Neuronal stem cell (in vitro differentiated cells): Measurements from ENCODE around the gene NDUFAF5.

Experiments used
- DNase-seq: peaks from one replicate; pipeline ENCODE4 v3.0.0-alpha.2; 2013; ENCODE audit warnings: low spot score
- H2AFZ ChIP-seq: one replicate; pipeline ENCODE4 v1.6.1; 2013; ENCODE audit warnings: mild to moderate bottlenecking, low read length, inconsistent platforms
- H2AK5ac ChIP-seq: 2 replicates; pipeline ENCODE4 v1.6.1; 2013; ENCODE audit warnings: low read depth, mild to moderate bottlenecking, inconsistent platforms, low read length, moderate library complexity, mixed read lengths
- H2BK120ac ChIP-seq: 2 replicates; pipeline ENCODE4 v1.6.1; 2013; ENCODE audit warnings: low read depth, mild to moderate bottlenecking, inconsistent platforms, low read length, moderate library complexity, mixed read lengths
- H2BK12ac ChIP-seq: one replicate; pipeline ENCODE4 v1.6.1; 2013; ENCODE audit warnings: low read length, inconsistent platforms
- H2BK15ac ChIP-seq: 2 replicates; pipeline ENCODE4 v1.6.1; 2013; ENCODE audit warnings: mild to moderate bottlenecking, low read length, inconsistent platforms, mixed read lengths
- H2BK5ac ChIP-seq: one replicate; pipeline ENCODE4 v1.6.1; 2013; ENCODE audit warnings: inconsistent platforms, mild to moderate bottlenecking, low read length, moderate library complexity
- H3K14ac ChIP-seq: one replicate; pipeline ENCODE4 v1.6.1; 2013; ENCODE audit warnings: low read length, inconsistent platforms
- H3K18ac ChIP-seq: 2 replicates; pipeline ENCODE4 v1.6.1; 2013; ENCODE audit warnings: low read length, inconsistent platforms
- H3K23ac ChIP-seq: 2 replicates; pipeline ENCODE4 v1.6.1; 2013; ENCODE audit warnings: low read depth, mild to moderate bottlenecking, mixed read lengths, low read length, inconsistent platforms; ENCODE audit not compliant: poor library complexity
- H3K27ac ChIP-seq: replicated peaks from 3 replicates; pipeline ENCODE4 v1.5.1; 2013; ENCODE audit warnings: low read length, inconsistent platforms
- H3K27me3 ChIP-seq, 3 experiments: 2 replicates each; pipeline ENCODE4 v1.6.1; 2013; ENCODE audit warnings: low read length in 3 of 3, mild to moderate bottlenecking in 2 of 3, inconsistent platforms in 1 of 3, low read depth in 1 of 3, mixed read lengths in 1 of 3, moderate library complexity in 1 of 3; ENCODE audit not compliant: control insufficient read depth in 3 of 3, insufficient read depth in 3 of 3
- H3K36me3 ChIP-seq, 2 donors: replicated peaks in 1 of 2; 2 replicates each; pipeline ENCODE4 v1.6.1; 2013; ENCODE audit warnings: low read length in 2 of 2; ENCODE audit not compliant: control insufficient read depth in 2 of 2, insufficient read depth in 2 of 2
- H3K4ac ChIP-seq: 2 replicates; pipeline ENCODE4 v1.6.1; 2013; ENCODE audit warnings: inconsistent platforms, mild to moderate bottlenecking, low read length, moderate library complexity
- H3K4me1 ChIP-seq, 2 donors: 1 replicate in 1 of 2; 2 replicates in 1 of 2; pipeline ENCODE4 v1.6.1; 2013; ENCODE audit warnings: low read length in 2 of 2, low read depth in 1 of 2; ENCODE audit not compliant: control insufficient read depth in 2 of 2, insufficient read depth in 1 of 2
- H3K4me2 ChIP-seq: one replicate; pipeline ENCODE4 v1.6.1; 2013; ENCODE audit warnings: mild to moderate bottlenecking, low read length, inconsistent platforms; ENCODE audit not compliant: insufficient read depth, poor library complexity, severe bottlenecking
- H3K4me3 ChIP-seq, 2 donors: 2 replicates each; pipeline ENCODE4 v1.5.1; 2013; ENCODE audit warnings: low read length in 2 of 2, mild to moderate bottlenecking in 2 of 2, inconsistent platforms in 1 of 2, moderate library complexity in 1 of 2
- H3K79me1 ChIP-seq: one replicate; pipeline ENCODE4 v1.6.1; 2013; ENCODE audit warnings: low read depth, mild to moderate bottlenecking, inconsistent platforms, low read length, moderate library complexity
- H3K9ac ChIP-seq: one replicate; pipeline ENCODE4 v1.6.1; 2013; ENCODE audit warnings: mild to moderate bottlenecking, low read depth, low read length, inconsistent platforms; ENCODE audit not compliant: poor library complexity
- H3K9me3 ChIP-seq, 2 donors: replicated peaks in 1 of 2; 2 replicates each; pipeline versions ENCODE3 to v1.6.1; 2013; ENCODE audit warnings: low read length in 2 of 2, mild to moderate bottlenecking in 2 of 2, inconsistent platforms in 1 of 2, low read depth in 1 of 2, mixed read lengths in 1 of 2, moderate library complexity in 1 of 2; ENCODE audit not compliant: control insufficient read depth in 2 of 2, insufficient read depth in 1 of 2
- H4K8ac ChIP-seq: one replicate; pipeline ENCODE4 v1.6.1; 2013; ENCODE audit warnings: low read depth, mild to moderate bottlenecking, inconsistent platforms, low read length, moderate library complexity
- H4K91ac ChIP-seq: one replicate; pipeline ENCODE4 v1.6.1; 2013; ENCODE audit warnings: low read length, low read depth, mild to moderate bottlenecking, inconsistent platforms; ENCODE audit not compliant: poor library complexity
- WGBS, 2 donors: extraction: QIAGEN DNeasy Blood & Tissue Kit; methylation state at CpG; one replicate each; pipeline ENCODE4 v1.1.7; 2013; ENCODE audit warnings: missing lambda C conversion rate in 2 of 2, mixed read lengths in 1 of 2; ENCODE audit not compliant: insufficient read length in 2 of 2, insufficient replicate concordance in 1 of 2; ENCODE audit errors: extremely low coverage in 2 of 2; 5-methylcytosine and 5-hydroxymethylcytosine counted together

Gene NDUFAF5

DNA sequence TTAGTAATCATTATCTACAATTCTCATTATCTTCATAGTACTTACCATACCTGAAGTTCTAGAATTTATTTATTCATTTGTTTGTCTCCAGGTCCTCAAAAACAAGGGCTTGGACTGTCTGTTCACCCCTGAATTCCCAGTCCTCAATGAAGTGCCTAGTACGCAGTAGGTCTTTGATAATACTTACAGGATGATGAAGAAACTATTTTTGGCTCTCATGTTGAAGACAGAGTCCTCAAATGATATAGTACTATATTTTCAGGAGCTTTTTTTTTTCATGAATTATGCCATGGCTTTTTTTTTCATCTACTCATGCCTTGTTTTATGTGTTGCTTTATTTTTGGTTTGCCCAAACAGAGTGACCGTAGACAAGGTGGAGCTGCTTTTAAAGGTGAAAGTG lies 66.5 kb downstream of the NDUFAF5 start:
- Histone ChIP-seq H2BK120ac (no peak overlapping the region), H3K36me3 (no peaks in the 10 kb centered on the region), H2BK5ac (no peak overlapping the region), H3K27ac (no peak overlapping the region), H2AFZ (no peak overlapping the region), H2BK15ac (no peak overlapping the region), H3K9ac (no peak overlapping the region), H3K79me1 (no peaks in the 10 kb centered on the region), H4K91ac (no peak overlapping the region), H3K23ac (no peak overlapping the region), H4K8ac (no peak overlapping the region), H3K4me2 (no peak overlapping the region), H3K27me3 (no peaks in the 10 kb centered on the region), H2AK5ac (no peak overlapping the region), H3K18ac (no peak overlapping the region), H3K14ac (no peak overlapping the region), H3K4me1 (peaks cover 0 to 2% of the 10 kb centered on the region in 2 donors), H2BK12ac (no peak overlapping the region), H3K9me3 (no peaks in the 10 kb centered on the region), H3K4ac (no peak overlapping the region), H3K4me3 (no peak overlapping the region)
- WGBS, 2 donors = no CpG with 5 or more reads among the region's 2 CpGs
- DNase-seq = no peak

DNA sequence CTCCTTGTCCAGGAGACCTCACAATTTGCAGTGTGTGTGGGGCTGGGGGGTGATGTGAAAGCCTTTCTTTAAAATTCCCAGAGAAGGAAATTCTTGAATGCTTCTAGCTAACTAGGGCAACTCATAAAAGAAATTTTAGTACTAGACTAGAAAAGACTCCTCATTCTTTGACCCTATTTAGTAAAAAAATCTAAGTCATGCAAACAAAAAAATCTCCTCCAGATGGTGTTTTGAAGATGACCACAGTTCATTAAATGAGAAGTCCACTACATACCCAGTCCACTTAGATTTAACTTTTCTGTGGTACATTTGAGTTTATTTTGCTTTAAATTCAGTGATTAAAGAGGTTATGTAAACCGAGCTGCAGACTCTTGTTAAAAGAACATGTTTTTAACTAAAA lies 67.5 kb downstream of the NDUFAF5 start:
- DNase-seq = no peak
- Histone ChIP-seq H3K4me2 (no peak overlapping the region), H3K14ac (no peak overlapping the region), H3K27me3 (no peaks in the 10 kb centered on the region), H2BK15ac (no peak overlapping the region), H3K4me1 (peaks cover 0 to 2% of the 10 kb centered on the region in 2 donors), H2BK5ac (no peak overlapping the region), H3K4me3 (no peak overlapping the region), H3K27ac (no peak overlapping the region), H3K9me3 (no peaks in the 10 kb centered on the region), H4K91ac (no peak overlapping the region), H2BK12ac (no peak overlapping the region), H2BK120ac (no peak overlapping the region), H3K9ac (no peak overlapping the region), H4K8ac (no peak overlapping the region), H3K79me1 (no peaks in the 10 kb centered on the region), H3K18ac (no peak overlapping the region), H2AFZ (no peak overlapping the region), H3K4ac (no peak overlapping the region), H2AK5ac (no peak overlapping the region), H3K36me3 (no peaks in the 10 kb centered on the region), H3K23ac (no peak overlapping the region)
- WGBS, 2 donors = no CpG with 5 or more reads among the region's 1 CpG

DNA sequence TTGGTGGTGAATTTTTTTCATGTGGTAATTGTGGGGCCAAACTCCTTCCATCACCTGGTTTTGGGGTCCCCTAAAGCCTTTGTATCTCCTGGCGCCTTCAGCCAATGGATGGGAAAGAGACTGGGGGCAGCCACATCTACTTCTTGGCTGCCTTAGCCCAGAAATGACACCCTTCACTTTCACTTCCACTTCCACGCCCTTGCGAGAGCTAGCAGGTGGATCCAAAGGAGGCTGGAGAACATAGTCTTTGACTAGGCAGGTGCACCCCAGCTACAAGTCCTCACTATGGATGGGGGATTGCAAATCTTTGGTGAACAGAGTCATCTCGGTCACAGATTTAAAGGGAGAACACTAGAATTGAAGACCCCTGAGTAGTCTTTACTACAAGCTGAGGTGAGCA lies 70.8 kb downstream of the NDUFAF5 start:
- no peak overlapping the region for H3K18ac ChIP-seq
- H2AK5ac ChIP-seq = no peak overlapping the region
- H2BK12ac ChIP-seq = no peak overlapping the region
- no peaks in the 10 kb centered on the region for H3K9me3 ChIP-seq
- no peak overlapping the region for H3K27ac ChIP-seq
- H3K36me3 ChIP-seq = no peaks in the 10 kb centered on the region
- H3K4ac ChIP-seq = no peak overlapping the region
- no peak overlapping the region for H3K4me3 ChIP-seq
- H3K27me3 ChIP-seq = no peaks in the 10 kb centered on the region
- WGBS, 2 donors = no CpG with 5 or more reads among the region's 4 CpGs
- no peak overlapping the region for H4K91ac ChIP-seq
- H4K8ac ChIP-seq = no peak overlapping the region
- no peak for DNase-seq
- H3K9ac ChIP-seq = no peak overlapping the region
- no peak overlapping the region for H2BK120ac ChIP-seq
- no peak overlapping the region for H2BK15ac ChIP-seq
- no peak overlapping the region for H2AFZ ChIP-seq
- no peak overlapping the region for H3K4me2 ChIP-seq
- H3K79me1 ChIP-seq = no peaks in the 10 kb centered on the region
- no peak overlapping the region for H3K14ac ChIP-seq
- peaks cover 0 to 2% of the 10 kb centered on the region in 2 donors for H3K4me1 ChIP-seq
- H2BK5ac ChIP-seq = no peak overlapping the region
- H3K23ac ChIP-seq = no peak overlapping the region

DNA sequence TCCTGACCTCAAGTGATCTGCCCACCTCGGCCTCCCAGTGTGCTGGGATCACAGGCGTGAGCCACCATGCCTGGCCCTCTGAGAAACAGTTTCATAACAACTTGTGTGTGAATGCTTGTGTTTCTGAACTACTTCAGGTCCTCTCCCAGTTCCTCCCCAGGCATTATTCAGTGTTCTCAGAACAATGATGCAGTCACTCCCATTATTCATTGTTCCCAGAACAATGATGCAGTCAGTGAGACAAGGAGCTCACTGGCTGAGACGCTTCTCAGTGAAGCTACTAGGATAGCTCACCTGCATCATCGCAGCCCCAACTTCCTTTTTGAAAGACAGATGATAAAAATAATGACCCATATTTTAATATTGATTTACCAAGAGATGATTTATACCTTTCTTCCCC lies 71.5 kb downstream of the NDUFAF5 start:
- no peak overlapping the region for H2BK12ac ChIP-seq
- H4K91ac ChIP-seq = no peak overlapping the region
- no peak overlapping the region for H3K4me3 ChIP-seq
- H3K14ac ChIP-seq = no peak overlapping the region
- H3K79me1 ChIP-seq = no peaks in the 10 kb centered on the region
- no peak overlapping the region for H2AFZ ChIP-seq
- no peak overlapping the region for H3K4ac ChIP-seq
- no peak for DNase-seq
- H2AK5ac ChIP-seq = no peak overlapping the region
- H3K23ac ChIP-seq = no peak overlapping the region
- peaks cover 0 to 2% of the 10 kb centered on the region in 2 donors for H3K4me1 ChIP-seq
- no peak overlapping the region for H3K27ac ChIP-seq
- no peak overlapping the region for H4K8ac ChIP-seq
- no peak overlapping the region for H2BK15ac ChIP-seq
- H3K9me3 ChIP-seq = no peaks in the 10 kb centered on the region
- no peak overlapping the region for H3K4me2 ChIP-seq
- H2BK120ac ChIP-seq = no peak overlapping the region
- H3K18ac ChIP-seq = no peak overlapping the region
- H3K36me3 ChIP-seq = no peaks in the 10 kb centered on the region
- no peak overlapping the region for H2BK5ac ChIP-seq
- no peaks in the 10 kb centered on the region for H3K27me3 ChIP-seq
- WGBS, 2 donors = no CpG with 5 or more reads among the region's 4 CpGs
- H3K9ac ChIP-seq = no peak overlapping the region
